ENCODE measurements around the gene LRRC8B.

DNA sequence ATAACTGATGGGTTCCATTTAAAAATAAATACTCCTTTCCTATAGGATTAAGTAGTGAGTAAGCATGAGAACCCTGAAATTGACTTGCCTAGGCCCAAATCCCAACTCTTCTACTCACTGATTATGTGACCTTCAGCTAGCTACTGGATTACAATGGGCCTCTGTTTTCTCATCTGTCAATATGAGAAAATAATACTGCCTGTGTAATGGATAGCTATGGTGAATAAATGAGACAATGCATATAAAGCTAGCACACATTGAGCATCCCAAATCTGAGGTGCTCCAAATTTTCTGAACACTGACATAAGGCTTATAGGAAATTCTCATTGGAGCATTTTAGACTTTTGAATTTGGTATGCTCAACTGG lies 103.0 kb downstream of the LRRC8B start:
- TF ChIP-seq, protein P1, sequence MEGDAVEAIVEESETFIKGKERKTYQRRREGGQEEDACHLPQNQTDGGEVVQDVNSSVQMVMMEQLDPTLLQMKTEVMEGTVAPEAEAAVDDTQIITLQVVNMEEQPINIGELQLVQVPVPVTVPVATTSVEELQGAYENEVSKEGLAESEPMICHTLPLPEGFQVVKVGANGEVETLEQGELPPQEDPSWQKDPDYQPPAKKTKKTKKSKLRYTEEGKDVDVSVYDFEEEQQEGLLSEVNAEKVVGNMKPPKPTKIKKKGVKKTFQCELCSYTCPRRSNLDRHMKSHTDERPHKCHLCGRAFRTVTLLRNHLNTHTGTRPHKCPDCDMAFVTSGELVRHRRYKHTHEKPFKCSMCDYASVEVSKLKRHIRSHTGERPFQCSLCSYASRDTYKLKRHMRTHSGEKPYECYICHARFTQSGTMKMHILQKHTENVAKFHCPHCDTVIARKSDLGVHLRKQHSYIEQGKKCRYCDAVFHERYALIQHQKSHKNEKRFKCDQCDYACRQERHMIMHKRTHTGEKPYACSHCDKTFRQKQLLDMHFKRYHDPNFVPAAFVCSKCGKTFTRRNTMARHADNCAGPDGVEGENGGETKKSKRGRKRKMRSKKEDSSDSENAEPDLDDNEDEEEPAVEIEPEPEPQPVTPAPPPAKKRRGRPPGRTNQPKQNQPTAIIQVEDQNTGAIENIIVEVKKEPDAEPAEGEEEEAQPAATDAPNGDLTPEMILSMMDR (IDR thresholded peaks at IDR 0.05; ENCODE audit: poor library complexity), result no peak
- TF ChIP-seq EZH2 (IDR thresholded peaks at IDR 0.05; ENCODE audit: borderline replicate concordance) (no peak), EZH2phosphoT487 (IDR thresholded peaks at IDR 0.05; ENCODE audit: low read depth, severe bottlenecking, unreplicated experiment) (no peak)

Data from hepatocyte (in vitro differentiated cells).